ENCODE results near the gene FMN1.
"Not testable (repeated sequence)": the region's sequence is repeated elsewhere in the genome, so short reads cannot be mapped to it uniquely, and the experiment has no call there.

The FMN1 gene

DNA sequence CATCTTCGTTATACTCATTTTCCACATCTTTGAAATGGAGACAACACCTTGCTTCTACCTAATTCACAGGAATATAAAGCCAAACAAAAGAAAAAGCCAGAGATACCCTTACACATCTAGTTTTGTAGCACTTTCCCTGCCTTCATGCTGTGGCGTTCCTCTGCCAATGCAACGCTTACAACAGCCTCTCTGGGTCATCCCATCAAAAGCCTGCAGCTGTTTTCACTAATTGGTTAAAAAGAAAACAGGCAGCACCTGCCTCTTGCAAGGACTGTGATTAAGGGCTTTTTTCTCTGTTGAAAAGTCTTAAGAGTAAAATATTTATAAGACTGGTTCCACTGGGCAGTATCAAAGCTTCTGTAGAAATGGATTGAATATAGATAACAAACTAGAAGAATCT lies 120.3 kb downstream of the FMN1 start:
- Histone ChIP-seq H3K9ac (ENCODE audit: low read length) (no peak overlapping the region), H3K9me3 (ENCODE audit: control insufficient read depth, insufficient read depth, low read depth, low read length) (no peaks in the 10 kb centered on the region), H3K4me3 (ENCODE audit: low read depth, low read length) (no peak overlapping the region), H3K36me3 (ENCODE audit: control insufficient read depth, insufficient read depth, low read length) (no peaks in the 10 kb centered on the region), H3K27me3 (ENCODE audit: control insufficient read depth, insufficient read depth, low read length) (no peaks in the 10 kb centered on the region), H3K27ac (ENCODE audit: low read depth, low read length) (no peak overlapping the region), H3K4me1 (ENCODE audit: control insufficient read depth, insufficient read depth, low read length) (peaks cover 8% of the 10 kb centered on the region)

DNA sequence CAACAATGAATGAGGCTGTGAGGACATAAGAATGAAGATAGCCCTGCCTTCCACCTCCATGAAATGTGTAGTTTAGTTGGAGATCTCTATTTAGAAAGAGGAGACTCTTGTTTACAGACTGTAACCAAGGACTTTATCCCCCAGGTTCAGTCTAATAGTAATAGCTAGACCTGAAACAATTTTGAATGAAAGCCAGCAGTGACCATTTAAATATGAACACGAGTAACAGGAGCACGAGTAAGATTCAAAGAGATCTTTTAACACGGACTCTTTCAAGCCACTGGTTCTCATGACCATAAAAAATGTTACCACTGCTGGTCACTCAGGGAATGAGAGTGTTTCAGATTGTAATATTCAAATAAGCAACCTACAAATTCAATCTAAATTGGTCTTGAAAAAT lies 123.1 kb downstream of the FMN1 start:
- peaks cover 35% of the 10 kb centered on the region for H3K4me1 ChIP-seq (ENCODE audit: control insufficient read depth, insufficient read depth, low read length)
- H3K27ac ChIP-seq (ENCODE audit: low read depth, low read length), result no peak overlapping the region
- H3K9ac ChIP-seq (ENCODE audit: low read length), result no peak overlapping the region
- no peaks in the 10 kb centered on the region for H3K27me3 ChIP-seq (ENCODE audit: control insufficient read depth, insufficient read depth, low read length)
- H3K9me3 ChIP-seq (ENCODE audit: control insufficient read depth, insufficient read depth, low read depth, low read length), result no peaks in the 10 kb centered on the region
- no peak overlapping the region for H3K4me3 ChIP-seq (ENCODE audit: low read depth, low read length)
- no peaks in the 10 kb centered on the region for H3K36me3 ChIP-seq (ENCODE audit: control insufficient read depth, insufficient read depth, low read length)

DNA sequence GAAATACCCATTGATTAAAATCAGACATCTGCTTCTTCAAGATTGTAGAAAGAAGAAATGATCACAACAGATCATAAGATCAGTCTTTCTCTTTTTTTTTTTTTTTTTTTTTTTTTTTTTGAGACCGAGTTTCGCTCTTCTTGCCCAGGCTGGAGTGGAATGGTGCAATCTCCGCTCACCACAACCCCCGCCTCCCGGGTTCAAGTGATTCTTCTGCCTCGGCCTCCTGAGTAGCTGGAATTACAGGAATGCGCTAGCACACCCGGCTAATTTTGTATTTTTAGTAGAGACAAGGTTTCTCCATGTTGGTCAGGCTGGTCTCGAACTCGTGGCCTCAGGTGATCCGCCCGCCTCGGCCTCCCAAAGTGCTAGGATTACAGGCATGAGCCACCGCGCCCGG lies 124.6 kb downstream of the FMN1 start:
- H3K4me1 ChIP-seq (ENCODE audit: control insufficient read depth, insufficient read depth, low read length), result peaks cover 42% of the 10 kb centered on the region

DNA sequence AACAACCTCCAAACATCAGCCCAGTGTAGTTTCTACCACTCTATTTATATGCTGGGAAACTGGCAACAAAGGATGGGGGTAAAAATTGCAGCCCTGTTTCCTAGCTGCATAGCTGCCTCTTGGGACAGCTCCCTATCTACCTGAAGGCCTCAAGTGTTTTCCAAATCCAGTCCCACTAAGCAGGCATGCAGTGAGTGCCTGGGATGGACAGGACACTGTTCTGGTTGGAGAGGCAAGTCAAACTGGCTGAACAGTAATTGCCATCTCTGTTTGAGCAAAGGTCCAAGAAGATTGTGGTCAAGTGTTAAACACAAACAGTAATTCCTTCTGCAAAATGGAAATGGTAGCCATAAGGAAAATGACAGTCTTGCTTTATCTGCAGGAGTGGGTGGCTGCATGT lies 125.4 kb downstream of the FMN1 start:
- Histone ChIP-seq H3K27ac (ENCODE audit: low read depth, low read length) (peak overlapping the region; percentile 88; the same call in 1 of the 2 replicates), H3K9ac (ENCODE audit: low read length) (peak overlapping the region; percentile 54), H3K4me1 (ENCODE audit: control insufficient read depth, insufficient read depth, low read length) (peaks cover 42% of the 10 kb centered on the region), H3K4me3 (ENCODE audit: low read depth, low read length) (peak overlapping the region; percentile 47; the same call in 1 of the 2 replicates), H3K36me3 (ENCODE audit: control insufficient read depth, insufficient read depth, low read length) (no peaks in the 10 kb centered on the region), H3K27me3 (ENCODE audit: control insufficient read depth, insufficient read depth, low read length) (no peaks in the 10 kb centered on the region), H3K9me3 (ENCODE audit: control insufficient read depth, insufficient read depth, low read depth, low read length) (no peaks in the 10 kb centered on the region)

More for the DNA sequence above, 124.6 kb downstream of the FMN1 start:
- H3K9me3 ChIP-seq (ENCODE audit: control insufficient read depth, insufficient read depth, low read depth, low read length); H3K4me3 ChIP-seq (ENCODE audit: low read depth, low read length); H3K36me3 ChIP-seq (ENCODE audit: control insufficient read depth, insufficient read depth, low read length); H3K27me3 ChIP-seq (ENCODE audit: control insufficient read depth, insufficient read depth, low read length); H3K27ac ChIP-seq (ENCODE audit: low read depth, low read length); H3K9ac ChIP-seq (ENCODE audit: low read length): not testable (repeated sequence)

DNA sequence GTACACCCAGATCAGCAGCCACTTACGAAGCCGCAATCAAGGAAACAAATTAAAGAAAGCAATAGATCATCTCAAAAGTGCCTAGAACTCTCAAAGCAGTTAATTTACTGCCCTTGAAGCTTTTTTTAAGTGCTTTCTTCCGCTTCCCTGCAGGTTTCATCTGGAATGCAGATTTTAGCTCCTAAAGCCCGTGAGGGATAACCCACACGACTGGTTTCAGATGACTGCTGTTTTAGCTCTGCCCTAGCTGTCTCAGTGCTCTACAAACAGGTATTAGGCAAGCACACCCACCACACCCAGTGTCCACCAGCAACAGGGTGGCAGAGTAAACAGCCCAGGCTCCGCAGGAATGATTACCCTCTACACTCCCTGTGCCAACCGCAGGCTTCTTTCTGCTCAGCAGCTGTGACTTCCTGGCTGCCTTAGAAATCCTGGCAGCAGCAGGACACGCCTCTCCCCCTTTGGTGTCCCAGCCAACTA lies 126.0 kb downstream of the FMN1 start:
- Histone ChIP-seq H3K9ac (ENCODE audit: low read length) (peak overlapping the region; percentile 54), H3K4me1 (ENCODE audit: control insufficient read depth, insufficient read depth, low read length) (peaks cover 42% of the 10 kb centered on the region), H3K27ac (ENCODE audit: low read depth, low read length) (peak overlapping the region; percentile 88), H3K4me3 (ENCODE audit: low read depth, low read length) (peak overlapping the region; percentile 47), H3K9me3 (ENCODE audit: control insufficient read depth, insufficient read depth, low read depth, low read length) (no peaks in the 10 kb centered on the region), H3K36me3 (ENCODE audit: control insufficient read depth, insufficient read depth, low read length) (no peaks in the 10 kb centered on the region), H3K27me3 (ENCODE audit: control insufficient read depth, insufficient read depth, low read length) (no peaks in the 10 kb centered on the region)

DNA sequence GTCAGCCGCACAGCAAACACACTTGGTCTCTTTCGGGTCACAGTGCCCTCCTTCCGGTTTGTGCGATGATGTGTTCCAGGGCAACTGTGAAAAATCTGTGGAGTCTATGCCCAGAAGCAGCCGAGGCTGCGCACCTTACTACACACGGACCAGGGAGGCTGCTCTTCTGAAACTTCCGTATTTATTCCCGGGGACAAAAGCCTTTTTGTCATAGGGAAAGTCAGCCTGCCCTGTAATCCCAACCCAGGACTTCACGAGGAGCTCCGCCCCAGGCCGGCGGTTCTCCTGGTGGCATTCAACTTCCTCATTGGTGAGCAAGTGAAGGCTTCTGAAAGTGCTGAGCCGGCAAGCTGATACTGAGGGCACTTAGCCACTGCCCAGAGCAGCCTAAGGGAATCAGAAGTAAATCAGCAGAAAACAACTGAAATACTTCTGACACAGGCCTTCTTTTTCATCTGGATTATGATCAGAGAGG lies 126.5 kb downstream of the FMN1 start:
- no peaks in the 10 kb centered on the region for H3K9me3 ChIP-seq (ENCODE audit: control insufficient read depth, insufficient read depth, low read depth, low read length)
- peak overlapping the region; percentile 54 for H3K9ac ChIP-seq (ENCODE audit: low read length)
- no peaks in the 10 kb centered on the region; the same call in 1 of the 2 replicates for H3K36me3 ChIP-seq (ENCODE audit: control insufficient read depth, insufficient read depth, low read length)
- no peaks in the 10 kb centered on the region for H3K27me3 ChIP-seq (ENCODE audit: control insufficient read depth, insufficient read depth, low read length)
- peaks cover 42% of the 10 kb centered on the region for H3K4me1 ChIP-seq (ENCODE audit: control insufficient read depth, insufficient read depth, low read length)
- peak overlapping the region; percentile 88 for H3K27ac ChIP-seq (ENCODE audit: low read depth, low read length)
- peak overlapping the region; percentile 47 for H3K4me3 ChIP-seq (ENCODE audit: low read depth, low read length)

DNA sequence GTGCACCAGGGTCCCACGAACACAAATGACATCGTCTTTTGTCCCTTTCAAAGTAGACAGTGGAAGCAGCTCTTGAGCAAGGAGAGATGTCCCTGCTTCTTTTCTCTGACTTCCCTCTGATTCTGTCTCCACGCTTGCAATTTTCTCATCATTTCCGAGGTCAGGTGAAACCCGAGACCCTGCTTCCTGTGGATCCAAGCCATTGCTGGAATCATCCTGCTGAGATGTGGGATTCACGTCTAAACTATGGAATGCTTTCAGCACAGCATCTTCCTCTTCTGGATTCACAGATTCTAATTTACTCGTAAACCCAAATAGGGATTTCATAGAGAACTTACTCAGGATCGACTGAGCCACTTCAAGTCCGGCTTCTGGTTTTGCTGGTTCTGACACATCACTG lies 127.1 kb downstream of the FMN1 start:
- Histone ChIP-seq H3K4me1 (ENCODE audit: control insufficient read depth, insufficient read depth, low read length) (peaks cover 42% of the 10 kb centered on the region), H3K4me3 (ENCODE audit: low read depth, low read length) (peak overlapping the region; percentile 47), H3K27ac (ENCODE audit: low read depth, low read length) (peak overlapping the region; percentile 88), H3K27me3 (ENCODE audit: control insufficient read depth, insufficient read depth, low read length) (no peaks in the 10 kb centered on the region), H3K9me3 (ENCODE audit: control insufficient read depth, insufficient read depth, low read depth, low read length) (no peaks in the 10 kb centered on the region), H3K9ac (ENCODE audit: low read length) (peak overlapping the region; percentile 54), H3K36me3 (ENCODE audit: control insufficient read depth, insufficient read depth, low read length) (no peaks in the 10 kb centered on the region; the same call in 1 of the 2 replicates)

DNA sequence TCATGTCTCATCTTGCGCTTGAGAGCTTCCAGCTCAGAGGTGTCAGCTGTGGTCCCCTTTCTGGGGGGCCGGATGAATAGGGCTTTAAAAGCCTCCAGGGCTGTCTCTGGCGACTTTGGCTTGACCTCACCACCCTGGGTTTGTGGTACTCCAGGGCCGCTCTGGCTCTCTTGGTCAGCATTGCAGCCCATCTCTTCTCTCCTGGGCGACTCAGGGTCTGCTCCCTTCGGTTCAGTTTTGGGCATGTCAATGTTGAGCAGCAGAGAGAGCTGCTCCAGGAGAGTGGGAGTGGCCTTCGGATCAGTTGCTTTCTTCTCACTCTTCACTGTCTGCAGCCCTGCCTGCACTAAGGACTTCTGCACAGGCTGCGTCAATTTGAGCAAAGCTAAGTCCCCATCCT lies 127.9 kb downstream of the FMN1 start:
- peaks cover 42% of the 10 kb centered on the region for H3K4me1 ChIP-seq (ENCODE audit: control insufficient read depth, insufficient read depth, low read length)
- H3K27me3 ChIP-seq (ENCODE audit: control insufficient read depth, insufficient read depth, low read length), result no peaks in the 10 kb centered on the region
- no peaks in the 10 kb centered on the region for H3K9me3 ChIP-seq (ENCODE audit: control insufficient read depth, insufficient read depth, low read depth, low read length)
- H3K4me3 ChIP-seq (ENCODE audit: low read depth, low read length), result peak overlapping the region; percentile 47; the same call in 1 of the 2 replicates
- peak overlapping the region; percentile 4 for H3K9ac ChIP-seq (ENCODE audit: low read length)
- H3K27ac ChIP-seq (ENCODE audit: low read depth, low read length), result no peak overlapping the region
- H3K36me3 ChIP-seq (ENCODE audit: control insufficient read depth, insufficient read depth, low read length), result no peaks in the 10 kb centered on the region; the same call in 1 of the 2 replicates

DNA sequence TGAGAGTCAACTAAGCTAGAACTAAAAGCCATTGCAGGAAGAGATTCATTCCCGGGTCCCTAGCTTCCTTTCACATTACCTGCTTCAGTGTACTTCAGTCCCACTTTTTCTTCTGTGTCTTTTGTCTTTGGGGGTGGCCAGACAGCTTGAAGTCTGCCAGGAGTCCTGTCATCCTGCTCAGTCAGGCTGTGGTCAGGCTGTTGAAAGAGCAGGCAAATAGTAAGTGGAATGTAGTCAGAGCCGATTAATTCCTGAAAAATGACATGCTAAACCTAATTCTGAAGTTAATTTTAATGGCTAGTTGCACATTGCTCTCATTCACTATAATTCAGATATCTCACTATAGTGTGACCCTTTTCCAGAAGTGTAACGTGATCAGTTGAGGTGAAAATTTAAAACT lies 129.6 kb downstream of the FMN1 start:
- Histone ChIP-seq H3K27me3 (ENCODE audit: control insufficient read depth, insufficient read depth, low read length) (no peaks in the 10 kb centered on the region), H3K4me1 (ENCODE audit: control insufficient read depth, insufficient read depth, low read length) (peaks cover 39% of the 10 kb centered on the region), H3K9ac (ENCODE audit: low read length) (no peak overlapping the region), H3K27ac (ENCODE audit: low read depth, low read length) (no peak overlapping the region), H3K36me3 (ENCODE audit: control insufficient read depth, insufficient read depth, low read length) (no peaks in the 10 kb centered on the region; the same call in 1 of the 2 replicates), H3K4me3 (ENCODE audit: low read depth, low read length) (no peak overlapping the region), H3K9me3 (ENCODE audit: control insufficient read depth, insufficient read depth, low read depth, low read length) (no peaks in the 10 kb centered on the region)

DNA sequence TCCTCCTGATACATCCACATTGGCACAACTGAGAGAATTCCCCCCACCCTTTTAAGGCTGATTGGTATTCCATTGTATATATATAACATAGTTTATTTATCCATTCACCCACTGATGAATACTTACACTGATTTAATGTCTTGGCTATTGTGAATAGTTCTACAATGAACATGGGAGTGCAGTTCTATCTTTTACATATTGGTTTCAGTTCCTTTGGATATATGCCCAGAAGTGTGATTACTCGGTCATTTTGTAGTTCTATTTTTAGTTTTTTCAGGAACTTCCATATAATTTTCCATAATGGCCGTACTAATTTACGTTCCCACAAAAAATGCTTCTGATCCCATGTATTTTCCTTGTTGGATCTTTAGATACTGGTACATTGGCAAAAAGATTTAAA lies 135.3 kb downstream of the FMN1 start:
- Histone ChIP-seq H3K36me3 (ENCODE audit: control insufficient read depth, insufficient read depth, low read length) (peaks cover 4% of the 10 kb centered on the region; the same call in 1 of the 2 replicates), H3K9me3 (ENCODE audit: control insufficient read depth, insufficient read depth, low read depth, low read length) (no peaks in the 10 kb centered on the region), H3K4me3 (ENCODE audit: low read depth, low read length) (no peak overlapping the region), H3K4me1 (ENCODE audit: control insufficient read depth, insufficient read depth, low read length) (no peaks in the 10 kb centered on the region), H3K27me3 (ENCODE audit: control insufficient read depth, insufficient read depth, low read length) (no peaks in the 10 kb centered on the region), H3K27ac (ENCODE audit: low read depth, low read length) (no peak overlapping the region), H3K9ac (ENCODE audit: low read length) (no peak overlapping the region)

DNA sequence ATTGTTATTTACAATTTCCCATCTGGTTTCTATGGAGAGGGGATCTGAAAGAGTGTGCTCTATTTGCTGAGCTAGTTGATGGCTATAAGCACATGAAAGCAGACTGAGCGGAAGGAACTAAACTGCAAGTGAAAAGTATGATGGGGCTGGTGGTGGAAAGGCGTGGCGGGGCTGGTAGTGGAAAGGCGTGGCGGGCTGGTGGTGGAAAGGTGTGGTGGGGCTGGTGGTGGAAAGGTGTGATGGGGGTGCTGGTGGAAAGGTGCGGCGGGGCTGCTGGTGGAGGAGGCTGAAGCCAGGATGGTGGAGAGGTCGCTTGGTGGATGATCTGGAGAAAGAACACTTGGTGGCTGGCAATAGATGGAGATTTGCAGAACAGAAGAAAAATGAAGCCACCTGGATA lies 136.7 kb downstream of the FMN1 start:
- Histone ChIP-seq H3K4me1 (ENCODE audit: control insufficient read depth, insufficient read depth, low read length) (no peaks in the 10 kb centered on the region), H3K27ac (ENCODE audit: low read depth, low read length) (no peak overlapping the region), H3K9me3 (ENCODE audit: control insufficient read depth, insufficient read depth, low read depth, low read length) (peaks cover 6% of the 10 kb centered on the region), H3K4me3 (ENCODE audit: low read depth, low read length) (no peak overlapping the region), H3K27me3 (ENCODE audit: control insufficient read depth, insufficient read depth, low read length) (no peaks in the 10 kb centered on the region), H3K36me3 (ENCODE audit: control insufficient read depth, insufficient read depth, low read length) (peaks cover 4% of the 10 kb centered on the region; the same call in 1 of the 2 replicates), H3K9ac (ENCODE audit: low read length) (no peak overlapping the region)
